Measurements from ENCODE around the gene C1orf159. TPM values are rescaled to one million over a fixed set of nuclear protein-coding genes. Genes with fewer than 3 reads are reported as not detected.

C1orf159 gene
- total and polyA plus RNA-seq, 4 donors = 3.9 to 7.0 (median 4.7) TPM

- H3K9me3 ChIP-seq (ENCODE audit: control insufficient read depth in 4 of 4, low read length in 3 of 4) = no peaks in the 10 kb centered on the region
- no peaks in the 10 kb centered on the region for H3K27me3 ChIP-seq (ENCODE audit: control insufficient read depth in 4 of 4, insufficient read depth in 4 of 4, low read length in 3 of 4)
- no peaks in the 10 kb centered on the region for H3K36me3 ChIP-seq (ENCODE audit: control insufficient read depth in 4 of 4, insufficient read depth in 3 of 4, low read depth in 1 of 4, low read length in 3 of 4)
- H3K4me3 ChIP-seq (ENCODE audit: low read depth in 1 of 3, low read length in 3 of 3) = peak overlapping the region in 2 of 3 donors; percentile 31 to 38
- peak overlapping the region in 1 of 2 donors; percentile 35 for H3K27ac ChIP-seq (ENCODE audit: low read depth in 1 of 2, low read length in 2 of 2)
- 43% methylated on average over 32 of the region's 32 CpGs for WGBS
- peaks cover 17 to 49% (median 32%) of the 10 kb centered on the region in 4 donors for H3K4me1 ChIP-seq (ENCODE audit: control insufficient read depth in 4 of 4, insufficient read depth in 4 of 4, low read length in 3 of 4)
- DNase-seq (ENCODE audit: low spot score) = no peak
- TF ChIP-seq FOXA1 (IDR thresholded peaks at IDR 0.05) (no peak), HNF4A (conservative IDR thresholded peaks at IDR 0.05) (peak in 1 of 2 donors; percentile 27), SP1 (IDR thresholded peaks at IDR 0.05) (no peak), YY1 (IDR thresholded peaks at IDR 0.05) (peak; percentile 28), MAX (IDR thresholded peaks at IDR 0.05) (no peak), HNF4G (IDR thresholded peaks at IDR 0.05) (no peak), FOXA2 (IDR thresholded peaks at IDR 0.05) (no peak), JUND (IDR thresholded peaks at IDR 0.05) (no peak), TAF1 (conservative IDR thresholded peaks at IDR 0.05) (no peak), ZBTB33 (IDR thresholded peaks at IDR 0.05) (no peak), RAD21 (IDR thresholded peaks at IDR 0.05) (peak in 1 of 2 donors; percentile 40), EGR1 (IDR thresholded peaks at IDR 0.05; ENCODE audit: low read depth in 2 of 2) (no peak), GABPA (IDR thresholded peaks at IDR 0.05 in 1 of 2, conservative IDR thresholded peaks at IDR 0.05 in 1 of 2) (no peak), NR2F2 (IDR thresholded peaks at IDR 0.05) (no peak), RXRA (IDR thresholded peaks at IDR 0.05) (no peak)
- TF ChIP-seq, protein P1, sequence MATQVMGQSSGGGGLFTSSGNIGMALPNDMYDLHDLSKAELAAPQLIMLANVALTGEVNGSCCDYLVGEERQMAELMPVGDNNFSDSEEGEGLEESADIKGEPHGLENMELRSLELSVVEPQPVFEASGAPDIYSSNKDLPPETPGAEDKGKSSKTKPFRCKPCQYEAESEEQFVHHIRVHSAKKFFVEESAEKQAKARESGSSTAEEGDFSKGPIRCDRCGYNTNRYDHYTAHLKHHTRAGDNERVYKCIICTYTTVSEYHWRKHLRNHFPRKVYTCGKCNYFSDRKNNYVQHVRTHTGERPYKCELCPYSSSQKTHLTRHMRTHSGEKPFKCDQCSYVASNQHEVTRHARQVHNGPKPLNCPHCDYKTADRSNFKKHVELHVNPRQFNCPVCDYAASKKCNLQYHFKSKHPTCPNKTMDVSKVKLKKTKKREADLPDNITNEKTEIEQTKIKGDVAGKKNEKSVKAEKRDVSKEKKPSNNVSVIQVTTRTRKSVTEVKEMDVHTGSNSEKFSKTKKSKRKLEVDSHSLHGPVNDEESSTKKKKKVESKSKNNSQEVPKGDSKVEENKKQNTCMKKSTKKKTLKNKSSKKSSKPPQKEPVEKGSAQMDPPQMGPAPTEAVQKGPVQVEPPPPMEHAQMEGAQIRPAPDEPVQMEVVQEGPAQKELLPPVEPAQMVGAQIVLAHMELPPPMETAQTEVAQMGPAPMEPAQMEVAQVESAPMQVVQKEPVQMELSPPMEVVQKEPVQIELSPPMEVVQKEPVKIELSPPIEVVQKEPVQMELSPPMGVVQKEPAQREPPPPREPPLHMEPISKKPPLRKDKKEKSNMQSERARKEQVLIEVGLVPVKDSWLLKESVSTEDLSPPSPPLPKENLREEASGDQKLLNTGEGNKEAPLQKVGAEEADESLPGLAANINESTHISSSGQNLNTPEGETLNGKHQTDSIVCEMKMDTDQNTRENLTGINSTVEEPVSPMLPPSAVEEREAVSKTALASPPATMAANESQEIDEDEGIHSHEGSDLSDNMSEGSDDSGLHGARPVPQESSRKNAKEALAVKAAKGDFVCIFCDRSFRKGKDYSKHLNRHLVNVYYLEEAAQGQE (IDR thresholded peaks at IDR 0.05) = no peak
- TF ChIP-seq, protein P2, sequence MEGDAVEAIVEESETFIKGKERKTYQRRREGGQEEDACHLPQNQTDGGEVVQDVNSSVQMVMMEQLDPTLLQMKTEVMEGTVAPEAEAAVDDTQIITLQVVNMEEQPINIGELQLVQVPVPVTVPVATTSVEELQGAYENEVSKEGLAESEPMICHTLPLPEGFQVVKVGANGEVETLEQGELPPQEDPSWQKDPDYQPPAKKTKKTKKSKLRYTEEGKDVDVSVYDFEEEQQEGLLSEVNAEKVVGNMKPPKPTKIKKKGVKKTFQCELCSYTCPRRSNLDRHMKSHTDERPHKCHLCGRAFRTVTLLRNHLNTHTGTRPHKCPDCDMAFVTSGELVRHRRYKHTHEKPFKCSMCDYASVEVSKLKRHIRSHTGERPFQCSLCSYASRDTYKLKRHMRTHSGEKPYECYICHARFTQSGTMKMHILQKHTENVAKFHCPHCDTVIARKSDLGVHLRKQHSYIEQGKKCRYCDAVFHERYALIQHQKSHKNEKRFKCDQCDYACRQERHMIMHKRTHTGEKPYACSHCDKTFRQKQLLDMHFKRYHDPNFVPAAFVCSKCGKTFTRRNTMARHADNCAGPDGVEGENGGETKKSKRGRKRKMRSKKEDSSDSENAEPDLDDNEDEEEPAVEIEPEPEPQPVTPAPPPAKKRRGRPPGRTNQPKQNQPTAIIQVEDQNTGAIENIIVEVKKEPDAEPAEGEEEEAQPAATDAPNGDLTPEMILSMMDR (IDR thresholded peaks at IDR 0.05; ENCODE audit: low read depth, low read length, missing input control) = no peak
- TF ChIP-seq, protein P3, sequence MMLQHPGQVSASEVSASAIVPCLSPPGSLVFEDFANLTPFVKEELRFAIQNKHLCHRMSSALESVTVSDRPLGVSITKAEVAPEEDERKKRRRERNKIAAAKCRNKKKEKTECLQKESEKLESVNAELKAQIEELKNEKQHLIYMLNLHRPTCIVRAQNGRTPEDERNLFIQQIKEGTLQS (IDR thresholded peaks at IDR 0.05) = no peak
- H3K9ac ChIP-seq (ENCODE audit: low read depth in 1 of 2, low read length in 2 of 2) = peak overlapping the region in 1 of 2 donors; percentile 47
Observed at GRCh38 chr1:1128454-1129139, 12.7 kb upstream of the C1orf159 start.

Data from liver (tissue), 9 donors.